Uterus (tissue), 4 donors: Measurements from ENCODE around the gene SEC16A. TPM values are rescaled to one million over a fixed set of nuclear protein-coding genes. Genes with fewer than 3 reads are reported as not detected.

Experiments used
- DNase-seq, 2 donors: peaks; one replicate each; pipeline ENCODE4 v3.0.0-alpha.2; 2019 to 2020
- H3K27ac ChIP-seq, 2 donors: fragments of 200-600 bp; sonication (generic); 1 replicate in 1 of 2; 2 replicates in 1 of 2; pipeline ENCODE4 v1.5.1; 2016 to 2018
- H3K27me3 ChIP-seq, 2 donors: fragments of 200-600 bp; sonication (generic); one replicate each; pipeline ENCODE4 v1.5.1; 2018 to 2019; ENCODE audit warnings: control low read depth in 1 of 2
- H3K36me3 ChIP-seq, 2 donors: fragments of 200-600 bp; sonication (generic); one replicate each; pipeline ENCODE4 v1.5.1; 2019; ENCODE audit warnings: control low read depth in 1 of 2
- H3K4me1 ChIP-seq, 2 donors: fragments of 200-600 bp; sonication (generic); one replicate each; pipeline ENCODE4 v1.5.1; 2018 to 2019; ENCODE audit warnings: control low read depth in 1 of 2
- H3K4me3 ChIP-seq, 2 donors: fragments of 200-600 bp; sonication (generic); 1 replicate in 1 of 2; 2 replicates in 1 of 2; pipeline ENCODE4 v1.5.1; 2018 to 2019; ENCODE audit warnings: mild to moderate bottlenecking in 1 of 2
- H3K9me3 ChIP-seq, 2 donors: fragments of 200-600 bp; sonication (generic); one replicate each; pipeline ENCODE4 v1.5.1; 2019; ENCODE audit warnings: control low read depth in 1 of 2
- POLR2A ChIP-seq, 2 donors: fragments of 450-650 bp; IDR thresholded peaks; one replicate each; pipeline ENCODE4 v1.6.1; 2016; ENCODE audit warnings: antibody characterized with exemption in 2 of 2, mild to moderate bottlenecking in 1 of 2, moderate library complexity in 1 of 2
- intact Hi-C: fragments of 100-400 bp; cut with DNase I; formaldehyde crosslinking; loops from one replicate; pipeline ENCODE4 v1.15.1; 2023; ENCODE audit warnings: low total_unique reads
- total RNA-seq, 4 donors: library from RNA; depleted of rRNA in 3 of 4; stranded (reverse); fragments of >200 nt in 3 of 4; gene quantifications; one replicate each; pipeline versions ENCODE4 v1.1.0 to v1.2.4, GENCODE V29; 2014 to 2023
- TF ChIP-seq, protein P1 (sequence below), 4 experiments: fragments of 200-600 bp in 2 of 4; fragments of 450-650 bp in 2 of 4; sonication (generic) in 2 of 4; IDR thresholded peaks; one replicate each; pipeline ENCODE4 v1.5.1; 2016 to 2019; ENCODE audit warnings: antibody characterized with exemption in 4 of 4, mild to moderate bottlenecking in 2 of 4, moderate library complexity in 1 of 4
- donor health status: DM: yes; HTN: yes; CAD: no.

SEC16A gene
- total RNA-seq, 4 donors from 2014 or later: 18.8 to 73.2 (median 35.1) TPM

DNA sequence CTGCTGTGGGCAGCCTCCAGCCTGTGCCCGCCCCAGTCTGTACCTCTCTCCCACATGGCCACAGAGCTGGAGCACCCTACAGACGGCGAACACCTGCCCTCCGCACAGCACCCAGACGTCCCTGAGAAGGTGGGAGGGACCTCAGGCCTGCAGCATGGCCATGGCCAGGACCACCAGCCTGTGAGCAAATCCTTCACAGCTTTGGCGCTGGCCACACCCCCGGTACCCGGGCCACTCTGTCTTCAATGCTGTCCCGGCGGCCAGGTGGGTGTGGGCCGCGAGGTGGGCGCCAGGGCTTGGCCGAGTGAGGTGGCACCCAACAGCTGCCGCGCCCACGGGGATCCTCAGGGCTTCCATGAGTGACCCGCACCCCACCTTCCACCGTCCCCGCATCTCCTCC is 44.3 kb upstream of the SEC16A start:
- no peak for DNase-seq
- no peaks in the 10 kb centered on the region for H3K9me3 ChIP-seq
- H3K27ac ChIP-seq: peak overlapping the region; percentile 50 to 53
- no peaks in the 10 kb centered on the region for H3K36me3 ChIP-seq
- TF ChIP-seq, protein P1, sequence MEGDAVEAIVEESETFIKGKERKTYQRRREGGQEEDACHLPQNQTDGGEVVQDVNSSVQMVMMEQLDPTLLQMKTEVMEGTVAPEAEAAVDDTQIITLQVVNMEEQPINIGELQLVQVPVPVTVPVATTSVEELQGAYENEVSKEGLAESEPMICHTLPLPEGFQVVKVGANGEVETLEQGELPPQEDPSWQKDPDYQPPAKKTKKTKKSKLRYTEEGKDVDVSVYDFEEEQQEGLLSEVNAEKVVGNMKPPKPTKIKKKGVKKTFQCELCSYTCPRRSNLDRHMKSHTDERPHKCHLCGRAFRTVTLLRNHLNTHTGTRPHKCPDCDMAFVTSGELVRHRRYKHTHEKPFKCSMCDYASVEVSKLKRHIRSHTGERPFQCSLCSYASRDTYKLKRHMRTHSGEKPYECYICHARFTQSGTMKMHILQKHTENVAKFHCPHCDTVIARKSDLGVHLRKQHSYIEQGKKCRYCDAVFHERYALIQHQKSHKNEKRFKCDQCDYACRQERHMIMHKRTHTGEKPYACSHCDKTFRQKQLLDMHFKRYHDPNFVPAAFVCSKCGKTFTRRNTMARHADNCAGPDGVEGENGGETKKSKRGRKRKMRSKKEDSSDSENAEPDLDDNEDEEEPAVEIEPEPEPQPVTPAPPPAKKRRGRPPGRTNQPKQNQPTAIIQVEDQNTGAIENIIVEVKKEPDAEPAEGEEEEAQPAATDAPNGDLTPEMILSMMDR (IDR thresholded peaks at IDR 0.05): no peak
- intact Hi-C loops: no loop called here
- H3K4me1 ChIP-seq: peaks cover 0 to 39% of the 10 kb centered on the region in 2 donors
- H3K4me3 ChIP-seq: no peak overlapping the region
- H3K27me3 ChIP-seq: no peaks in the 10 kb centered on the region

- TF ChIP-seq, protein P1 (IDR thresholded peaks at IDR 0.05): no peak
- TF ChIP-seq POLR2A (IDR thresholded peaks at IDR 0.05): no peak
- Histone ChIP-seq H3K9me3 (no peaks in the 10 kb centered on the region), H3K4me1 (peaks cover 0 to 34% of the 10 kb centered on the region in 2 donors), H3K36me3 (no peaks in the 10 kb centered on the region), H3K27me3 (no peaks in the 10 kb centered on the region), H3K27ac (peak overlapping the region; percentile 50 to 53), H3K4me3 (no peak overlapping the region)
- DNase-seq: no peak
- intact Hi-C loops: no loop called here
Measured at GRCh38 chr9:136526625-136527066, 43.8 kb upstream of the SEC16A start.

DNA sequence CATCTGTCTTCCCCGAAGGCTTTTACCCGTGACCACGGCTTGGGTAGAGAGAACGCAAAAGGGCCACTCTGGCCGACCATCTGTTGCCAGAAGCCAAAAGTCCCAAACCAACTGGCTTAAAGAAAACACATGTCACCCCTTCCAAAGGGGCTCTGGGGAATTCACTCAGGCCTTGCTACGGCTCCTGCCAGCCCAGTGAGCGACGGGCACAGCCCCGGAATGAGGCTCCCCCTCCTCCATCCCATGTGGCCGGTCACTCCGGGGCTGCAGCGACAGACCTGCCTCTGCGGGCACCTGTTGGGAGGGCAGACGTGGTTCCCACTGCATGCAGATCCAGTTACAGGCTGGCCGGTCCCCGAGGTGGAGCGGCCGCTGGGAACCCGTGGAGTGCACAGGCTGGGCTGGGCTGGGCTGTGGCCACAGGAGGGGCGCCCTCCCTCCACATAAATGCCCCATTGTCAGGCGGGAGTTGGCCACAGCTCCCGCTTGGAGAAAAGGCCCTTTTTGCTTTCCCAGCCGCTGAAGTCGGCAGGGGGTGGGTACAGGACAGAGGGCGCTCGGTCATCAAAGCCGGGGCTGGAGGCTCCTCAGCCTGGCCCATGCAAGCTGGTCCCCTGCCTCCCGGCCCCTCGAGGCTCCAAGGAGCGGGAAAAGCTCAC is 43.1 kb upstream of the SEC16A start:
- Histone ChIP-seq H3K4me1 (peaks cover 0 to 32% of the 10 kb centered on the region in 2 donors), H3K9me3 (no peaks in the 10 kb centered on the region), H3K27ac (peak overlapping the region; percentile 50 to 53), H3K27me3 (no peaks in the 10 kb centered on the region), H3K4me3 (no peak overlapping the region), H3K36me3 (no peaks in the 10 kb centered on the region)
- intact Hi-C loops: no loop called here
- DNase-seq: no peak
- no peak for TF ChIP-seq POLR2A (IDR thresholded peaks at IDR 0.05)
- TF ChIP-seq, protein P1 (IDR thresholded peaks at IDR 0.05): no peak

DNA sequence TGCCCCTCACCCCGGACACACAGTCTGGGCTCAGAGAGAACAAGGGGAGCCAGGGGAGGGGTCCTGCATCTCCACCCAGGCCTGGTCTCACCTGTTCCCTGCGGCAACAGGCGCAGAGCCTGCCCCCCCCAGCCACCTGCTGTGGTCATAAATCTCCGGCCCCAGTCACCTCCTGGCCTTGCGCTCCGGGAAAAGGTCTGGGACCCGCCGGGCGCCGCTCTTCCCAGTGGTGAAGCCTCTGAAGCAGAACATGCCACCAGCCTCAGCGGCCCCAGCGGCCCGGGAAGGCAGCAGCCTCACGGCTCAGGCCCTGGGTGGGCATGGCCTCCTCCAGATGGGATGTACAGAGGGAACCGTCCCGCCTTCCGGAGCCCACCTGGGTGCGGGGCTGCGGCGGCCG is 42.4 kb upstream of the SEC16A start:
- no peak for DNase-seq
- intact Hi-C loops: no loop called here

More for the DNA sequence above, 42.4 kb upstream of the SEC16A start:
- Histone ChIP-seq H3K27ac (peak overlapping the region in 1 of 2 donors; percentile 50), H3K9me3 (no peaks in the 10 kb centered on the region), H3K4me1 (peaks cover 0 to 25% of the 10 kb centered on the region in 2 donors), H3K36me3 (no peaks in the 10 kb centered on the region), H3K4me3 (no peak overlapping the region), H3K27me3 (no peaks in the 10 kb centered on the region)
- TF ChIP-seq POLR2A (IDR thresholded peaks at IDR 0.05): no peak
- TF ChIP-seq, protein P1 (IDR thresholded peaks at IDR 0.05): no peak
